Measurements from ENCODE around the gene TCF7. TPM values are rescaled to one million over a fixed set of nuclear protein-coding genes. Genes with fewer than 3 reads are reported as not detected.
A peak's percentile ranks its signal among the peaks of the same experiment; 100 is the strongest.

The TCF7 gene
- total and polyA plus RNA-seq, 5 experiments from 2014 or later, result 207 to 911 (median 600) TPM

GRCh38 chr5:134082264-134082992, 32.1 kb upstream of the TCF7 start:
- POLR2A ChIA-PET, result interaction anchor here (1.5 kb wide), 1 partner anchor 10 kb away, joined by 5 read pairs; no protein-coding TSS in a partner anchor
- H3K27ac Mint-ChIP-seq, result peak overlapping the region in 7 of 10 donors; percentile 40 to 95 (median 82)
- ATAC-seq (no peak), DNase-seq (no peak)
- no peaks in the 10 kb centered on the region for H3K27me3 Mint-ChIP-seq
- peak overlapping the region in 2 of 10 donors; percentile 13 to 30 for H3K4me3 Mint-ChIP-seq
- H3K36me3 Mint-ChIP-seq, result no peaks in the 10 kb centered on the region
- no peaks in the 10 kb centered on the region for H3K9me3 Mint-ChIP-seq
- H3K4me1 Mint-ChIP-seq, result peaks cover 37 to 87% (median 74%) of the 10 kb centered on the region in 4 donors

GRCh38 chr5:134083517-134083916, 31.0 kb upstream of the TCF7 start:
- Mint-ChIP-seq H3K9me3 (no peaks in the 10 kb centered on the region), H3K27me3 (no peaks in the 10 kb centered on the region), H3K4me3 (peak overlapping the region in 5 of 10 donors; percentile 0 to 49 (median 26)), H3K4me1 (peaks cover 34 to 86% (median 73%) of the 10 kb centered on the region in 4 donors), H3K36me3 (no peaks in the 10 kb centered on the region), H3K27ac (peak overlapping the region; percentile 33 to 95 (median 77))
- ATAC-seq (no peak), DNase-seq (no peak)
- POLR2A ChIA-PET, result interaction anchor here (1.2 to 1.5 kb wide), 3 partner anchors 8 to 10 kb away, joined by 3 to 5 read pairs (median 3); no protein-coding TSS in a partner anchor

- no peaks in the 10 kb centered on the region for H3K9me3 Mint-ChIP-seq
- peaks cover 37 to 87% (median 74%) of the 10 kb centered on the region in 4 donors for H3K4me1 Mint-ChIP-seq
- H3K27me3 Mint-ChIP-seq, result no peaks in the 10 kb centered on the region
- H3K36me3 Mint-ChIP-seq, result no peaks in the 10 kb centered on the region
- DNase-seq (no peak), ATAC-seq (no peak)
- POLR2A ChIA-PET, result interaction anchor here (1.2 to 1.3 kb wide), 2 partner anchors 7 to 10 kb away, joined by 3 read pairs; no protein-coding TSS in a partner anchor
- H3K4me3 Mint-ChIP-seq, result peak overlapping the region in 6 of 10 donors; percentile 0 to 49 (median 18)
- peak overlapping the region; percentile 16 to 95 (median 61) for H3K27ac Mint-ChIP-seq
Observed at GRCh38 chr5:134084022-134084565, 30.4 kb upstream of the TCF7 start.

- Mint-ChIP-seq H3K36me3 (no peaks in the 10 kb centered on the region), H3K9me3 (no peaks in the 10 kb centered on the region), H3K27me3 (no peaks in the 10 kb centered on the region), H3K4me3 (peak overlapping the region in 4 of 10 donors; percentile 4 to 61 (median 32)), H3K27ac (peak overlapping the region in 7 of 10 donors; percentile 22 to 94 (median 75)), H3K4me1 (peaks cover 33 to 87% (median 74%) of the 10 kb centered on the region in 4 donors)
- POLR2A ChIA-PET, result interaction anchor here (0.6 to 1.2 kb wide), 3 partner anchors 9 to 212 kb away, joined by 3 to 6 read pairs (median 3); no protein-coding TSS in a partner anchor
- no peak for DNase-seq
- ATAC-seq, result no peak
Observed at GRCh38 chr5:134084570-134084969, 29.9 kb upstream of the TCF7 start.

GRCh38 chr5:134085411-134085810, 29.1 kb upstream of the TCF7 start:
- H3K4me1 Mint-ChIP-seq, result peaks cover 36 to 87% (median 74%) of the 10 kb centered on the region in 4 donors
- peak overlapping the region in 6 of 10 donors; percentile 11 to 99 (median 29) for H3K27ac Mint-ChIP-seq
- H3K9me3 Mint-ChIP-seq, result no peaks in the 10 kb centered on the region
- H3K4me3 Mint-ChIP-seq, result peak overlapping the region in 1 of 10 donors; percentile 13
- no peak for DNase-seq
- no peaks in the 10 kb centered on the region for H3K27me3 Mint-ChIP-seq
- POLR2A ChIA-PET, result no interaction called here
- no peaks in the 10 kb centered on the region for H3K36me3 Mint-ChIP-seq
- no peak for ATAC-seq

- H3K27ac Mint-ChIP-seq, result peak overlapping the region; percentile 90 to 99 (median 94)
- POLR2A ChIA-PET, result no interaction called here
- ATAC-seq (no peak), DNase-seq (no peak)
- H3K4me1 Mint-ChIP-seq, result peaks cover 45 to 91% (median 81%) of the 10 kb centered on the region in 4 donors
- H3K27me3 Mint-ChIP-seq, result no peaks in the 10 kb centered on the region
- no peaks in the 10 kb centered on the region for H3K9me3 Mint-ChIP-seq
- H3K4me3 Mint-ChIP-seq, result peak overlapping the region; percentile 49 to 91 (median 72)
- H3K36me3 Mint-ChIP-seq, result no peaks in the 10 kb centered on the region
Observed at GRCh38 chr5:134086225-134086942, 28.1 kb upstream of the TCF7 start.

GRCh38 chr5:134086943-134087305, 27.6 kb upstream of the TCF7 start:
- no peaks in the 10 kb centered on the region for H3K36me3 Mint-ChIP-seq

GRCh38 chr5:134088291-134088690, 26.2 kb upstream of the TCF7 start:
- H3K9me3 Mint-ChIP-seq, result no peaks in the 10 kb centered on the region
- H3K27me3 Mint-ChIP-seq, result no peaks in the 10 kb centered on the region
- H3K36me3 Mint-ChIP-seq, result peaks cover 0 to 3% (median 0%) of the 10 kb centered on the region in 3 donors
- peak overlapping the region; percentile 77 to 99 (median 94) for H3K27ac Mint-ChIP-seq
- DNase-seq, result no peak
- POLR2A ChIA-PET, result interaction anchor here (0.5 kb wide), 1 partner anchor 9 kb away, joined by 3 read pairs; no protein-coding TSS in a partner anchor
- H3K4me3 Mint-ChIP-seq, result peak overlapping the region in 7 of 10 donors; percentile 19 to 91 (median 72)
- peaks cover 52 to 94% (median 86%) of the 10 kb centered on the region in 4 donors for H3K4me1 Mint-ChIP-seq
- ATAC-seq, result no peak

More at GRCh38 chr5:134086943-134087305, 27.6 kb upstream of the TCF7 start:
- H3K27ac Mint-ChIP-seq, result peak overlapping the region; percentile 90 to 99 (median 94)
- no peaks in the 10 kb centered on the region for H3K9me3 Mint-ChIP-seq
- H3K27me3 Mint-ChIP-seq, result no peaks in the 10 kb centered on the region
- ATAC-seq, result peak; percentile 74 to 82
- peaks cover 46 to 91% (median 81%) of the 10 kb centered on the region in 4 donors for H3K4me1 Mint-ChIP-seq
- peak overlapping the region; percentile 49 to 91 (median 72) for H3K4me3 Mint-ChIP-seq
- DNase-seq, result peak; percentile 61 to 94 (median 86)
- POLR2A ChIA-PET, result no interaction called here

- Mint-ChIP-seq H3K9me3 (no peaks in the 10 kb centered on the region), H3K27me3 (no peaks in the 10 kb centered on the region), H3K27ac (peak overlapping the region in 9 of 10 donors; percentile 62 to 99 (median 95)), H3K4me1 (peaks cover 50 to 94% (median 86%) of the 10 kb centered on the region in 4 donors), H3K36me3 (peaks cover 0 to 3% (median 0%) of the 10 kb centered on the region in 3 donors), H3K4me3 (peak overlapping the region in 8 of 10 donors; percentile 19 to 85 (median 68))
- POLR2A ChIA-PET, result interaction anchor here (2.9 kb wide), 1 partner anchor 8 kb away, joined by 31 read pairs; no protein-coding TSS in a partner anchor
- ATAC-seq (no peak), DNase-seq (no peak)
Observed at GRCh38 chr5:134088994-134089560, 25.4 kb upstream of the TCF7 start.

GRCh38 chr5:134090522-134090921, 24.0 kb upstream of the TCF7 start:
- DNase-seq (peak; percentile 60 to 91 (median 74)), ATAC-seq (peak; percentile 46 to 59)
- Mint-ChIP-seq H3K9me3 (no peaks in the 10 kb centered on the region), H3K4me1 (peaks cover 50 to 91% (median 88%) of the 10 kb centered on the region in 4 donors), H3K36me3 (peaks cover 0 to 3% (median 0%) of the 10 kb centered on the region in 3 donors), H3K27ac (peak overlapping the region; percentile 92 to 99 (median 96)), H3K27me3 (no peaks in the 10 kb centered on the region), H3K4me3 (peak overlapping the region; percentile 61 to 85 (median 74))
- POLR2A ChIA-PET, result interaction anchor here (2.9 kb wide), 1 partner anchor 10 kb away, joined by 31 read pairs; no protein-coding TSS in a partner anchor

- Mint-ChIP-seq H3K27ac (peak overlapping the region; percentile 92 to 99 (median 96)), H3K4me3 (peak overlapping the region in 9 of 10 donors; percentile 48 to 81 (median 72)), H3K4me1 (peaks cover 48 to 95% (median 89%) of the 10 kb centered on the region in 4 donors), H3K9me3 (no peaks in the 10 kb centered on the region), H3K27me3 (no peaks in the 10 kb centered on the region), H3K36me3 (peaks cover 0 to 3% (median 0%) of the 10 kb centered on the region in 3 donors)
- ATAC-seq, result no peak
- no peak for DNase-seq
- POLR2A ChIA-PET, result interaction anchor here (0.8 to 2.9 kb wide), 2 partner anchors 8 to 11 kb away, joined by 3 to 31 read pairs; no protein-coding TSS in a partner anchor
Observed at GRCh38 chr5:134091626-134092121, 22.8 kb upstream of the TCF7 start.

Measured in naive thymus-derived CD8-positive, alpha-beta T cell (primary cell).